ENCODE results near the gene CPAMD8.
"Not testable (repeated sequence)": the region's sequence is repeated elsewhere in the genome, so short reads cannot be mapped to it uniquely, and the experiment has no call there.

The CPAMD8 gene

DNA sequence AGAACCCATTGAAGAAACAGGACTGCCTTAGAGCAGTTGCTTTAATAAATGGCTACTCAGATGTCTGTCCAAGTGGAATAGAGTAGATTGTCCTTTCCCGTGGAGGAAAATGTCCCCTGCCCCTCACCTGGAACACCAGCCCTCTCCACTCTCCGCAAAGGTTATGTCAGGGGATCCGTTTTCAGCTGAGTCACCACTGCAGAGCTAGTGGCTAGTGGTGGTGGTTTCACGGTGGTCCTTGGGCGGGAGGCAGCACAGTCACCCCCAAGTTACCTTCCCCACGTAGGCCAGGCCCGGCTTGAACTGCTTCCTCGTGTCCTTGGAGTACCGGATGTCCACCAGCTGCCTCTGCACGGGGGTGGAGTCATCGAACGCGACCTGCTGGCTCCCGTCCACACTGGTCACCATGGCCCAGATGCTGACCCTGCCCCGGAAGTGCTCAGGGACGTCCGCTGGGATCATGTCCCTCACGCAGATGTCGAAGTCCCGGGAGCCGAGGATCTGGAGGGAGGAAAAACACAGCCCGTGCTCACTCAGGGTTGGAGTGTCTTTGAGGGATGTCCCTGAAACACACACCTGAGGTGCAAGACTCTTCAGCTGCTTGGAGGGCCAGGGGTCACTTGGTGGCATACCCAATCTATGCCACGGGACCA lies 29.6 kb downstream of the CPAMD8 start:
- not testable (repeated sequence) for ATAC-seq

GRCh38 chr19:16988661-16989060 lies 37.9 kb downstream of the CPAMD8 start:
- no peak for ATAC-seq

GRCh38 chr19:16985403-16985802 lies 41.2 kb downstream of the CPAMD8 start:
- no peak for ATAC-seq

- not testable (repeated sequence) for ATAC-seq
These were observed 44.0 kb downstream of the CPAMD8 start for GRCh38 chr19:16982586-16982985.

DNA sequence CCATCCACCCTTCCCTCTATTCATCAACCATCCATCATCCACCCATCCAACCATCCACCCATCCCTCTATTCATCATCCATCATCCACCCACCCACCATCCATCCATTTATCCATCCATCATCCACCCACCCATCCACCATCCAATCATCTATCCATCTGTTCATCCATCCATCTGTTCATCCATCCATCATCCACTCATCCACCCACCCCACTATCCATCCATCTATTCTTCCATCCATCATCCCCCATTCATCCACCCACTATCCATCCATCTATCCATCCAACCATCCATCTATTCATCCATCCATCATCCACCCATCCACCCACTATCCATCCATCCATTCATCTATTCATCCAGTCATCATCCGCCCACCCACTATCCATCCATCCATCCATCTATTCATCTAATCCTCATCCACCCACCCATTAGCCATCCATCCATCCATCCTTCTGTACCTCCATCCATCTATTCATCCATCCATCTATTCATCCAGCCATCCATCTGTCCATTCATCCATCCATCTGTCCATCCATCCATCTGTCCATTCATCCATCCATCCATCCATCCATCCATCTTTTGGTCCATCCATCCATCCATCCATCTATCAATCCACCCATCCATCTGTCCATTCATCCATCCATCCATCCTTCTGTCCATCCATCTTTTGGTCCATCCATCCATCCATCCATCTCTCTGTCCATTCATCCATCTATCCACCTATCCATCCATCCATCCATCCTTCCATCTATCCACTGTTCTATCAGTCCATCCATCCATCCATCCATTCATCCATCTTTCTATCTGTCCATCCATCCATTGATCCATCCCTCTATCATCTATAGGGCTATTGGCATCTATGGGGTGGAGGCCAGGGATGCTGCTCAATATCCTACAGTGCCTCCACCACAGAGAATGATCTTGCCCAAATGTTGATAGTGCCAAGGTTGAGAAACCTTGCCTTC lies 47.5 kb downstream of the CPAMD8 start:
- no peak for ATAC-seq

GRCh38 chr19:16978156-16978555 lies 48.5 kb downstream of the CPAMD8 start:
- ATAC-seq = no peak

DNA sequence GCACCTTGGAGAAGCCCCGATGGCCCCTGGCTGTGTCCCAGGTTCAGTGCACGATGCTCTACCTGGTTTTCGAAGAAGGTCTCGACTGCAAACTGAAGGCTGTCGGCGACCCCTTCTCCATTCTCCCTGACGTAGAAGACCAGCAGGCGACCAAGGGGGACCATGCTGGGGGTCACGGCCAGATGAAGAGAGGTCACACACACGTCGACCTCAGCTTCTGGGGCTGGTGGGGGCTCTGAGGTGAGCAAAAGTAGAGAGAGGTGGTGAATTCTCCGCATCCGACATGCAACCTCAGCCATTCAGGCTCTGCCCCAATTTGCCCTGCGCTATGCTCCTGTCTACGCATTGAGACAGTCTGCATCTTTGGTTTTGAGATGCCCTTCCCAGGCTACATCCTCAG lies 49.3 kb downstream of the CPAMD8 start:
- ATAC-seq = no peak

GRCh38 chr19:16976446-16976845 lies 50.2 kb downstream of the CPAMD8 start:
- no peak for ATAC-seq

GRCh38 chr19:16970821-16971220 lies 55.8 kb downstream of the CPAMD8 start:
- no peak for ATAC-seq

- no peak for ATAC-seq
These were observed 57.5 kb downstream of the CPAMD8 start for GRCh38 chr19:16969135-16969534.

- not testable (repeated sequence) for ATAC-seq
These were observed 65.4 kb downstream of the CPAMD8 start for GRCh38 chr19:16960996-16961822.

GRCh38 chr19:16958277-16958676 lies 68.3 kb downstream of the CPAMD8 start:
- not testable (repeated sequence) for ATAC-seq

- ATAC-seq = no peak
These were observed 68.8 kb downstream of the CPAMD8 start for GRCh38 chr19:16957855-16958254.

DNA sequence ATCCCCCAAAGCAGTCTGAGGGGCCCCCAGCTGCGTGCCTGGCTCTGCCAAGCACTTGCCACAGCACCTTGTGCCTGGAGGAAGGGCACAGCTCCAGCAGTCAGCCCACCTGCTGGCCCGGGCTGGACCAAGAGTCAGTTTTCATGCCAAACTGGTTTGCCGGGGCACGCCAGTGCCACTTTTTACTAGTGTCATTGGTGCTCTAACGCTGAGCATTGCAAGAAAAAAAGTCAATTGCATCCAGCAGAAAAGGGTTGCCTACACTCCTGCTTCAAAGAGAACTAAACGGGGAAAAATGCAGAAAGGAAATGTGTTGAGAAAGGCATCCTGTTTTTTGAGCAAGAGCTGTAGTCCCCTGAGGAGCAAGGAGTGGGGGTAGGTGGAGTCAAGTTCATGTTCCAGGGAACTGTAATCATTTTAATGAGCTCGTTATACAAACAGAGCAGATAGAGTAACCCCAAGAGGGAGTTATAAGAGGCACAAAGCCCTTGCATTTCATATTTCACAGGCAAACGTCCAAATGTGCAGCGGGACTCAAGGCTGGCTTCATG lies 69.4 kb downstream of the CPAMD8 start:
- ATAC-seq = no peak

DNA sequence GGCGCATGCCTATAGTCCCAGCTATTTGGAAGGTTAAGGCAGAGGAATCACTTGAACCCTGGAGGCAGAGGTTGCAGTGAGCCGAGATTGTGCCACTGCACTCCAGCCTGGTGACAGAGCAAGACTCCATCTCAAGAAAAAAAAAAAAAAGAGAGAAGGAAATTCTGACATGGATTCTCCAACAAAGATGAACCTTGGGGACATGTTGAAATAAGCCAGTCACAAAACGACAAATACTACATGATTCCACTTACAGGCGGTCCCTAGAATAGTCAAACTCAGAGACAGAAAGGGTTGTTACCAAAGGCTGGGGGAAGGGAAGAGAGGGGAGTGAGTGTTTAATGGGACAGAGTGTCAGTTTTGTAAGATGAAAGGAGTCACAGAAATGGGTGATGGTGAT lies 71.4 kb downstream of the CPAMD8 start:
- no peak for ATAC-seq

DNA sequence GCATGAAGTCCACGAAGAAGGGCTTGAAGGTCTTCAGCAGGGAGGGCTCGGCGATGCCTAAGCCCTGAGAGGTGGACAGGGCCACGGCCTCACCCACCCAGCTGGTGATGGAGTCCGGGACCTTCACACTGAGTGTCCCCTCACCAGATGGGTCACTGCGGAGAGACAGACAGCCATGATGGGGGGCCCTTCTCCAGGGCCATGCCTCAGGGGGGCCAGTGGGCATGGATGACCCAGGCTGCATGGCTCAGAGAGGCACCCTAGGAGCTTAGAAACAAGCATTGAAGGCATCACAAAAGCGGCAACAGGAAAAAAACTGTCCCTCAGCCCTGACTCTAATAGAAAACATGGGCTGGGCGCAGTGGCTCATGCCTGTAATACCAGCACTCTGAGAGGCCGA lies 74.6 kb downstream of the CPAMD8 start:
- no peak for ATAC-seq

DNA sequence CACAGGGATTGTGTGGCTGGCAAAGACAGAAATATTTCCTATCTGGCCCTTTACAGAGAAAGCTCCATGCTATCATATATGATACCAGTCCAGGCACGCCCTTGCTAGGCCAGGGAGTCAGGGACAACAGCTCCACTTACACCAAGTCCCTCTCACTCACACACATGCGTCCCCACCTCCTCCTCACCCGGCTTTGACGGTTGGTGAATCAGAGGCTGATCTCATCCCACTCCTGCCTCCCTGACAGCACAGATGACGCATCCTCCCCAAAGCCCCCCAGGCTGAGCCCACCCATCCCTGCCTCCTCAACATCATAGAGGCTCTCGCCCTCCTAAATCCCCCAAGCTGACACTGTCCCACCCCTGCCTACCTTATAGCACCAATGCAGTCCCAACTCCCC lies 75.1 kb downstream of the CPAMD8 start:
- ATAC-seq = no peak

GRCh38 chr19:16949496-16950023 lies 77.0 kb downstream of the CPAMD8 start:
- ATAC-seq = no peak

DNA sequence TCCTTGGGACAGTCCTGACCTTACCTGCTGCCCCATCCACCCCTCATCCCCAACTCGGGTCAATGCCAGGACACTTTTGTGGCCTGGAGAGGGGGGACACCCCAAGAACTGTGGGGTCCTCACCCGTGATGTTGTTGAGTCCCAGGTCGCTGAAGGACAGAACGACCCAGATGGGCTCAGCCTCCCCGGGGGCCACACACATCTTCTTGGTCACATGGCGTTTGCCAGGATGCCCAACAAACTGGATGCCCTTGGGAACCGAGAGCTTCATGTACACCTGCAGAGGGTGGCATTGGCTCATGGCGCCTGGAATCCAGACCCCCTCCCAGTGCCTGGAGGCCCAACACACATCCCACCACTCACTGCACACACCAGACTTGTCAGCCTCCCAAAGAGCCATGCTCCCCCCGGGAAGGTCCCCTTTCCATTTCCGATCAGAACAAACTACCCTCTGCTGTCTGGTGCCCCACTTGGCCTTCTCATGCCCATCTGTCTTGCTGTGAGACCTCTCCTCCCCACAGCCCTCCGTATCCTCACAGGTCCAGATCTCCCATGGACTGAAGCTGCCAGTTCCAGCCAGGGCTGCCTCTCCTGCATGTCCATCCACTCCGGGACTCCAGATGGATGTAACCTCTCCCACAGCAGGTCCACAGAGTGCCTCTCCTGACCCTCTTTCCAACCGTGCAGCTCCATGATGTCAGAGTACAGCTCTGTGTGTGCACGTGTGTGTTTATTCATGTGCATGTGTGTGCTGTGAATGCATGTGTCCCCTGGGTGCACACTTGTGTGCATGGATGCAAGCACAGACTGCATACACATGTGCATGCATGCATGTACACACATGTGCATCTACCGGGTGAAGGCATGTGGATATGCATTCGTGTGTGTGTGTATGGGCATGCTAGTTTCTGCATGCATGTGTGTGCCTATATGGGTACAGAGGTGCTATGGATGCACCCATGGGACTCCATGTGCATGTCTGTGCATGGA lies 79.4 kb downstream of the CPAMD8 start:
- ATAC-seq = no peak

DNA sequence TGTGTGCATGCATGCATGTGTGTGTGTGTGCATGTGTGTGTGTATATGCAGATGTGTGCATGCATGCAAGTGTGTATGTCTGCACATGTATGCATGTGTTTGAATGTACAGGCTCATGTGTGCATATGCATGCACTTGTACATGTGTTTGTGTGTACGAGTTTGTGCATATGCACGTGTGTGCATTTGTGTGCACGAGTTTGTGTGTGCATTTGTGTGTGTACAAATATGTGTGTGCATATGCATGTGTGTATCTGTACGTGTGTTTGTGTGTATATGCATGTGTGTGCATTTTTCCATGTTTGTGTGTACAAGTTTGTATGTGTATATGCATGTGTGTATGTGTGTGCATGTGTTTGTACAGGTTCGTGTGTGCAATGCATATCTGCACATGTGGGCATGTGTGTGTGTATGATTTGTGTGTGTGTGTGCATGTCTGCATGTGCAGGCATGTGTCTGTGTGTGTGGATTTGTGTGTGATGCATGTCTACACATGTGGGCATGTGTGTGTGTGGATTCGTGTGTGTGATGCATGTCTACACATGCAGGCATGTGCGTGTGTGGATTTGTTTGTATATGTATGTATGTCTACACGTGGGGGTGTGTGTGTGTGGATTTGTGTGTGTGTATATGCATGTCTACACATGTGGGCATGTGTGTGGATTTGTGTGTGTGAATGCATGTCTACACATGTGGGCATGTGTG lies 80.7 kb downstream of the CPAMD8 start:
- ATAC-seq = no peak

GRCh38 chr19:16945364-16945714 lies 81.3 kb downstream of the CPAMD8 start:
- ATAC-seq = no peak

Measured in activated CD4-positive, CD25-positive, alpha-beta regulatory T cell treated with anti-CD3 and anti-CD28 coated beads, Interleukin-2, amount 50 U/mL, for 24 hours (primary cell).